ENCODE measurements around the gene TRDMT1.

Gene TRDMT1

GRCh38 chr10:17231788-17232187 lies 30.3 kb upstream of the TRDMT1 start:
- DNase-seq, result no peak

GRCh38 chr10:17229967-17230682 lies 28.7 kb upstream of the TRDMT1 start:
- DNase-seq, result peak; percentile 82

DNA sequence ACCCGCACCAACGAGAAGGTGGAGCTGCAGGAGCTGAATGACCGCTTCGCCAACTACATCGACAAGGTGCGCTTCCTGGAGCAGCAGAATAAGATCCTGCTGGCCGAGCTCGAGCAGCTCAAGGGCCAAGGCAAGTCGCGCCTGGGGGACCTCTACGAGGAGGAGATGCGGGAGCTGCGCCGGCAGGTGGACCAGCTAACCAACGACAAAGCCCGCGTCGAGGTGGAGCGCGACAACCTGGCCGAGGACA lies 28.2 kb upstream of the TRDMT1 start:
- DNase-seq, result no peak

- DNase-seq, result peak; percentile 96
These were observed 27.7 kb upstream of the TRDMT1 start for GRCh38 chr10:17229016-17229716.

DNA sequence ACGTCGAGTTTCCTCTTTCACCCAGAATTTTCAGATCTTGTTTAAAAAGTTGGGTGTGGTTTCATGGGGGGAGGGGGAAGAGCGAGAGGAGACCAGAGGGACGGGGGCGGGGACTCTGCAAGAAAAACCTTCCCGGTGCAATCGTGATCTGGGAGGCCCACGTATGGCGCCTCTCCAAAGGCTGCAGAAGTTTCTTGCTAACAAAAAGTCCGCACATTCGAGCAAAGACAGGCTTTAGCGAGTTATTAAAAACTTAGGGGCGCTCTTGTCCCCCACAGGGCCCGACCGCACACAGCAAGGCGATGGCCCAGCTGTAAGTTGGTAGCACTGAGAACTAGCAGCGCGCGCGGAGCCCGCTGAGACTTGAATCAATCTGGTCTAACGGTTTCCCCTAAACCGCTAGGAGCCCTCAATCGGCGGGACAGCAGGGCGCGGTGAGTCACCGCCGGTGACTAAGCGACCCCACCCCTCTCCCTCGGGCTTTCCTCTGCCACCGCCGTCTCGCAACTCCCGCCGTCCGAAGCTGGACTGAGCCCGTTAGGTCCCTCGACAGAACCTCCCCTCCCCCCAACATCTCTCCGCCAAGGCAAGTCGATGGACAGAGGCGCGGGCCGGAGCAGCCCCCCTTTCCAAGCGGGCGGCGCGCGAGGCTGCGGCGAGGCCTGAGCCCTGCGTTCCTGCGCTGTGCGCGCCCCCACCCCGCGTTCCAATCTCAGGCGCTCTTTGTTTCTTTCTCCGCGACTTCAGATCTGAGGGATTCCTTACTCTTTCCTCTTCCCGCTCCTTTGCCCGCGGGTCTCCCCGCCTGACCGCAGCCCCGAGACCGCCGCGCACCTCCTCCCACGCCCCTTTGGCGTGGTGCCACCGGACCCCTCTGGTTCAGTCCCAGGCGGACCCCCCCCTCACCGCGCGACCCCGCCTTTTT lies 26.9 kb upstream of the TRDMT1 start, which contains the start of gene VIM:
Gene VIM (plus strand): TSS at position 151 of the 925 bp plus-strand sequence. CDS start 1,182 bp downstream, outside the sequence.
- DNase-seq, result peak; percentile 99

DNA sequence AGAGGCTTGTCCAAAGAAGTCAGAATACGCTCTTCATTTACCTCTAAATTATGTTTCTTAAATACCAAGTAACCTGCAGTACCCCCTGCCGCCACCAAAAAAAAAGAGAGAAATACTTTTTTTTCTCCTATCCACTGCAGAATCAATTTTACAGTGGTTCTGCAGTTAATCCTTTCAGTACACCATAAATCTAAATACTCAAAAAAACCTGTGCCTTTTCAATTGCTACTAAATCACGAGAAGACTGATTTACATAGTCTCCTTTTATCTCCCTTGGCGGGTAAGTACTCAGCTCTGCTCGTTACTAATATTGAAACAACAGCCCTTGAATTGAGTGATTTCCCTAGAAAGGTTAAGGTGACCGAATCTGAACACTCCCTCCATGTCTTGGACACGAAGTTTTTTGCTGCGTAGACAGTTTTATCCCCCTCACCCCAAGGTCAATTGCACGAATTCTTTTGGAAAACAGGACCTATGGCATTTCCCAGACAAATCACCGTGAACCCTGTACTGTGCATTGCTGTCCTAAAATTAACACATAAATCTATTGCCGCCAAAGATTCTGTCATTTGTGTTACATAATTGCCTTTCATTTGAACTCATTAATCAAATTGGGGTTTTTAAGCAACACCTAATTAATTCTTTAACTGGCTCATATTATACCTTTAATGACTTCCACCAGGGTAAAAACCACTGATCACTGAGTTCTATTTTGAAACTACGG lies 26.1 kb upstream of the TRDMT1 start:
- DNase-seq, result peak; percentile 62

DNA sequence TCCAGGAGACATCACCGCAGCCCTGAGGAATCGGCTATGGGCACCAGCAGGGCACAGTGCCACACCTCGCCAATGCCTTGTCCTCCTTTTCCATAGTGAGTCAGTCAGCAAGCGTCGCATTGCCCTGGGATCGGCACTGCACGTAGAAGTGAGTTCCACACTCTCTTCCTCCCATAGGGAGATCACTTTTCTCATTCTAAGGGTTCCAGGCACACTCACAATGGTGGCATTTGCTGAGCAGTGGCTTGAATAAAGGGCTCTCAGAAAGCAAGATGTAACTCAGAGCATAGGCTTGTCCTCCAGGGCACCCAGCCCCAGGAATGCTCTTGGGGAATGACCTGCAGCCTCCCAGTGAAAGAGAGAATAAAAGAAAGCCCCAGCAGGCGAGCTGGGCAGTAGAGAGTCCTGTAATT lies 25.4 kb upstream of the TRDMT1 start:
- DNase-seq, result no peak

GRCh38 chr10:17225808-17226207 lies 24.3 kb upstream of the TRDMT1 start:
- no peak for DNase-seq

GRCh38 chr10:17222329-17222728 lies 20.9 kb upstream of the TRDMT1 start:
- no peak for DNase-seq

DNA sequence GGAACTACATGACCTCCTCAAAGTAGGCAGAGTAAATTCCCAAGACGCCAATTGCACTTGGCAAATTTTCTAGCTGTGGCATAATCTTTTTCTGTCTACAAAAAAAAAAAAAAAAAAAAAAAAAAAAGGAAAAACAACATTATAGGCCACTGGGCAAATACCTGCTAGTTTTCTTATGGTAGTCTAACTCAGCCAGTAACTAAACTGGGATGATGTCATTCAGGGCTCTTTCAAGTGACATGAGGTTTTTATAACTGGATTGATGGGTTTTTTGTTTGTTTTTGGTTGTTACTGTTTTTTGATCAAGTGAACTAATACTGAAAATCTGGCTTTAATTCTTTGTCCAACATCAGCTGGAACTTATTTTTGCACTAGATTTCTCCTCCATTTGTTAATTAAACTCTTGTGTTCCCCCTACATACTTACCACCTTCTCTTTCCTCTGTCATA lies 19.2 kb upstream of the TRDMT1 start:
- DNase-seq, result peak; percentile 74

GRCh38 chr10:17219024-17219423 lies 17.6 kb upstream of the TRDMT1 start:
- peak; percentile 85 for DNase-seq

- DNase-seq, result peak; percentile 96
These were observed 16.3 kb upstream of the TRDMT1 start for GRCh38 chr10:17217631-17218232.

- peak; percentile 47 for DNase-seq
These were observed 15.5 kb upstream of the TRDMT1 start for GRCh38 chr10:17216901-17217395.

DNA sequence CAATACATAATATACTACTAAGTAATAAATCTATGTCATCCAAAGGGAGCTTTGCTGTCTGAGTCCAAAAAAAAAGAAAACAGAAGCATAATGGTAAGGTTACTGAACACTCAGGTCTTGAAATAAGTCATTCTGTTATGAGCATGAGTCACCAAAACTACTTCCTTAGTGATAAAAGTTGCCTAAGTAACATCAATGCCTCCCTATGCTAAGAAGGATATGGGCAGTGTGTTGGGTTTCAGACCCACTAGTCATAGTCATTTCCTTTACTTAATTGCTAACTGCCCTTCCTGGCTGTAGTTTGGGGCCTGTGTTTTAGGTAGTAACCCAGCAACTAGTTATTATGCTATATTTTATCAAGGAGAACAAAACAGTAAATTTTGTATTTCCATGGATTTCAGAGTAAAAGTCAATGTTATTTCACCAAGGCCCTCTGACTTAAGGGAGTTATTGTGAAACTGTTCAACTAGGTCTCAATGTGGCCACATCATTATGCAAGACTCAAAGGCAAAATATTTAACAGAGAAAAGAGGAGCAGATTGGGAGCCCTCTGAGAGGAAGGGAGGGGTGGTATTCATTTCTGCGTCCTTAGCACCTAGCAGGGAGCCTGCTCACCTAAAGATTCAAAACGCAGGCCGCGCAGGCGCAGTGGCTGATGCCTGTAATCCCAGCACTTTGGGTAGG lies 14.9 kb upstream of the TRDMT1 start:
- peak; percentile 99 for DNase-seq

- DNase-seq, result no peak
These were observed 14.3 kb upstream of the TRDMT1 start for GRCh38 chr10:17215782-17216122.

GRCh38 chr10:17214971-17215781 lies 13.7 kb upstream of the TRDMT1 start:
- peak; percentile 99 for DNase-seq

DNA sequence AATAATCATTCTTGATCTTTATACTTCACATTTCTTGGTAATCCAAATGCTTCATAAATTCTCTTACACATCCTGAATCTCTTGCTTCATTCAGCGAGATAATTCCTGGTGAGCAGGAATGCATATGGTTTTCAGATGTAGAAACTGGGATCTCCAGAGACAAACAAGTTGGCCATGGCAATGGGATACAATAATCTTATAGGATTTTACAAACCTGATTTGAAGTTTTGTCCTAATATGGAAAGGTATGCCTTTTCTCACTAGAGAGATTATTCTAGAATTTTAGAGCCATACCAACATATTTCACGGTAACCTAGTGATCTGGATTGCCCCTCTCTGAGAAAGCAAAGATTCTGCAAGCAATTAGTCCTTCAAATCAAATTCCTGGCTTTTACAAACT lies 13.1 kb upstream of the TRDMT1 start:
- DNase-seq, result peak; percentile 87

DNA sequence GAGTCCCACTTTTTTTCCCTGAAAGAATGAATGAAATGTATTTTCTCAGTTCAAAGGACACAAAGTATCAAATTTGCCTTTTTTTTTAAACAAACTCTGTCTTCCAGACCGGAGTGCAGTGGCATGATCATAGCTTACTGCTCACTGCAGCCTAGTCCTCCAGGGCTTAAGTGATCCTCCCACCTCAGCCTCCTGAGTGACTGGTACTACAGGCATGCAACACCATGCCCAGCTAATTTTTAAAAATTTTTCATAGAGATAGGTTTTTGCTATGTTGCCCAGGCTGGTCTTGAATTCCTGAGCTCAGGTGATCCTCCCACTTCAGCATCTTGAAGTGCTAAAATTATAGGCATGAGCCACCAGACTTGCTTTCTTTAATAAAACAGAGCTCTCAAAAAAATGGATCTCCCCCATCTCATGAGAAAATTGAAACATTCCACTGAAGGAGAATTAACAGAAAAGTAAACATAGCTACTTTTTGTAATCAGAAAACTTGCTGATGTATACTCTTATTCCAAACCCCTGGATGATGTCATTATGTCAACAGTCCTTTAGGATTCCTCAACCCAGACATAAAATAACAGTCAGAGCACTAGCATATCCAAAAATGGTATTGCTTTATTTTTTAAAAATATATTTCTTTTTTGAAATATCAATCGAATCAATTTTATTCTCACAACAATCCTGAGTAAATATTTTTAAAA lies 12.3 kb upstream of the TRDMT1 start:
- DNase-seq, result peak; percentile 93

DNA sequence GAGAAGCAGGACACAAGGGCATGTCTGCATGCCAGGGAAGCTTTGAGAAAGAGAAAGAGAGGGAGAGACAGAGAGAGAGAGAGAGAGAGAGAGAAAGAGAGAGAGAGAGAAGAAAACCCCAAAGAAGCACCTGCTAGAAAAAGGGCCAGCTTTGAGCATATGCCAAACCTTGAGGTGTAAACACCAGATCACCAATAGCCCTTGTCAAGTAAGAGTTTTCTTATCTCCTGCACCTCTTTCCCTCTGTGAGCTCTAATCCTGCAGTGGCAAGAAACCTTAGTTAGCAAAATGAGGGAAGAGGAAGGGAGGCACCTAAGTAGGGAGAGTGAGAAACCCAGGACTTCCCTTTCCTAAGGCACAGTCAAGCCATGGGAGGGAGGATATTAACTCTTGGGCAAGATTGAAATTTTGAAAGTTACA lies 11.3 kb upstream of the TRDMT1 start:
- DNase-seq, result no peak

GRCh38 chr10:17210361-17210760 lies 8.9 kb upstream of the TRDMT1 start:
- DNase-seq, result peak; percentile 75
